Astrocyte of the cerebellum (primary cell): ENCODE measurements around the gene ENKUR.
A peak's percentile ranks its signal among the peaks of the same experiment; 100 is the strongest.
"Not testable (repeated sequence)": the region's sequence is repeated elsewhere in the genome, so short reads cannot be mapped to it uniquely, and the experiment has no call there.

Experiments used
- DNase-seq: peaks from one replicate; pipeline ENCODE4 v3.0.0-alpha.2; 2011; ENCODE audit warnings: low read depth
- H3K4me3 ChIP-seq: 2 replicates; pipeline ENCODE4 v1.5.1; 2011; ENCODE audit warnings: mild to moderate bottlenecking, low read depth, low read length, moderate library complexity
- CTCF ChIP-seq: IDR thresholded peaks from 2 replicates; pipeline ENCODE4 v1.5.1; 2012; ENCODE audit warnings: low read length, low read depth, moderate library complexity, mild to moderate bottlenecking; ENCODE audit errors: missing control alignments
- in situ Hi-C: cut with HindIII; loops from 2 replicates; pipeline ENCODE4 v1.10.0; 2017; ENCODE audit warnings: low sequenced_read_pairs

Gene ENKUR

DNA sequence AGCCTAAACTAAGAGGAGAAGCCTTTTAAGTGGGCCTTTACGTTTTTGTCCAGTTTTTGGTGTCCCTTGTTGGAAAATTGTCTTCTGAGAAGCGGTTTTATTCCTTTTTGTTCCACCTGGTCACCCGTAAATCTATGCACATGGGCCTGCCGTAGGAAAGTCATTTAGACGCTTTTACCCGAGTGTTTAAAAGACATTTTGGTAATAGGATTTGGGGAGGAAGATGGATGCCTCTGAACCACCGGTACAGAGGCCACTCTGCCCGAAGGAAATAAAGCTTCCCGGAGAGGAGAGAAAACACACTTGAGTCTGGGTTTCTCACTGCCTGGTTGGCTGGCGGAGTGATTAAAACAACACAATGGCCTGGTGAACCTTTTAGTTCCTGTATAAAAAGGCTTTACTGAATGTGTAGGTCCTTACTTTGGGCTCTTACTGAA lies 1.2 kb upstream of the ENKUR start:
- DNase-seq, result no peak
- in situ Hi-C loops, result loop anchor here (5.0 kb wide), 1 partner anchor 50 kb away; no protein-coding TSS in a partner anchor
- peak overlapping the region; percentile 59 for H3K4me3 ChIP-seq
- no peak for TF ChIP-seq CTCF

DNA sequence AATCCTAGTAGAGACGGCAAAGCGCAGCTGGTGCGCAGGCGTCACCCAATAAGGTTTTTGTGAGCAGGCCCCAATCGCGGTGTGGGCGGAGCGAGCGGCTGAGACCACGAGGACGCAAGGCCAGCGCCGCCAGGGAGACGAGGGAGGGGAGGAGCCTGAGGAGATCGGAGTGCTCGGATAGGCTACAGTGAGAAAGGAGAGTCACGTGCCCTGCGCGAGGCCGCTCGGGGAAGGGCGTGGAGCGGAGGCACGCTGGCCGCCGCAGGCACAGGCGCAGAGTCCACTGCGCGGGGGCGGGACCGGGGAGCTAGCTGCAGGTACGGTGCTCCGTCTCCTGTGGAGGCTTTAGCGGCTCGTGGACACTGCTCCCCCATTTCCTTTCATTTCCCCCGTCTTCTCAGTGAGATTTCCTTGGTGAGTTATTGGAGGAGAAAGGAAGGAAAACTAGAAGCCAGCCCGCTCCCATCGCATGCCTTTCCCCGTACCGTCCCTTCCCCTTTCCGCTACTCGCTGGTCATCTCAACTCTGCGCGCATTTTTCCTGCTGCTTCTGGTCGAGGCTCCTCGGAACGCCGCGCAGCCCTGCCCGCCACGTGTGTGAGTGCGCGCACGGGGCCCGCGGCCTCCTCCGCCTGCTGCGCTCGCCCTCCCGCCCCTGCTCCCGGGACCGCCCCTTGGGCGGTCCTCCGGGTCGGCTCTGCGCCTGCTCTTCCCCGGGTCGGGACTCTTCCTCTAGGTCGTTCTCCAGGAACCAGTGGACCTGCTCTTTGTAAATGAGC lies 607 bp upstream of the ENKUR start, which contains the start of gene THNSL1:
TSS of gene THNSL1 (plus strand) at position 237 of the 778 bp plus-strand sequence. CDS start 6,612 bp downstream, outside the sequence.
- no peak for TF ChIP-seq CTCF
- peak; percentile 97 for DNase-seq
- in situ Hi-C loops, result loop anchor here (5.0 kb wide), 1 partner anchor 51 kb away; no protein-coding TSS in a partner anchor
- H3K4me3 ChIP-seq, result peak within 1 kb of the TSS; percentile 59

GRCh38 chr10:25014579-25014978 lies 1.4 kb downstream of the ENKUR start:
- DNase-seq, result no peak
- no peak for TF ChIP-seq CTCF
- no peak overlapping the region for H3K4me3 ChIP-seq
- in situ Hi-C loops, result no loop called here

- H3K4me3 ChIP-seq, in situ Hi-C loops, DNase-seq: not testable (repeated sequence)
These were observed 4.4 kb downstream of the ENKUR start for GRCh38 chr10:25011591-25011990.

GRCh38 chr10:24998044-24998443 lies 17.9 kb downstream of the ENKUR start:
- no peak overlapping the region for H3K4me3 ChIP-seq
- TF ChIP-seq CTCF, result no peak
- DNase-seq, result no peak
- in situ Hi-C loops, result no loop called here

GRCh38 chr10:24995072-24995471 lies 20.9 kb downstream of the ENKUR start:
- H3K4me3 ChIP-seq, result no peak overlapping the region
- DNase-seq, result no peak
- no peak for TF ChIP-seq CTCF
- in situ Hi-C loops, result no loop called here

DNA sequence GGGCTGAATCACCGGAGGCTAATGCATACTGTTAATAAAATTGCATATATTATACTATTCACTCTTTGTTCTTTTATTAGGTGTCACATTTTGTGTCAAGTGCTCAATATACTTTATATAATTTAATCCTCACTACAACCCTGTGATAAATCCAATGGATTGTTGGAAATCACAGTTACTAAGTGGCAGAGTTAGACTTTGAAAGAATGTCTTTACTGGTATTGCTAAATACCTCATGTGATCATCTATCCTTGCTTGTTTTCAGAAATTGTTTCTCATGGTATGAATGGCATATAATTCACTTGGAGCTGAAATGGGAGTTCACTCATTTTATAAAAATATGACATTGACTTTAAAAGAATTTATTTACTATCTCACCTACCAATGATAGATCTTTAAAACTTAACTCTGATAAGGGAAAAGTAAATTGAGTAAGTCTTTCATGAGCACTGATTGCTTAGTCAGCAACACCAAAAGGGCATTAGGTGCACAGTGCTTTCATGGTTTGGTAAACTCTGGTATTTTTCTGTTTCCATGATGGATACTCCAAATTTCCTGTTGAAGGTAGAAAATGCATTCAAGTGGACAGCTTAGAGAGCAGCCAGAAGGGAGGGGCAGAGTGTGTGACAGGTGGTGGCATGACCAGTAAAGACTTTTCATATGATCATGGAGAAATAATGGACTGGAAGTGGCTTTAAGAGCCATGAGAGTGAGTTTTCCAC lies 22.6 kb downstream of the ENKUR start:
- no peak overlapping the region for H3K4me3 ChIP-seq
- in situ Hi-C loops, result no loop called here
- DNase-seq, result no peak
- no peak for TF ChIP-seq CTCF
